IMR-90 (cell line): ENCODE data around the gene MYL12B.

Source experiments
- CEBPB ChIP-seq: IDR thresholded peaks from 2 replicates; pipeline ENCODE4 v1.6.1; 2012; ENCODE audit warnings: low read depth, low read length, improper control_type of control experiment
- TF ChIP-seq, protein P1 (sequence below): conservative IDR thresholded peaks from 2 replicates; pipeline ENCODE4 v1.5.1; 2012; ENCODE audit warnings: mild to moderate bottlenecking, low read depth, low read length, improper control_type of control experiment

DNA sequence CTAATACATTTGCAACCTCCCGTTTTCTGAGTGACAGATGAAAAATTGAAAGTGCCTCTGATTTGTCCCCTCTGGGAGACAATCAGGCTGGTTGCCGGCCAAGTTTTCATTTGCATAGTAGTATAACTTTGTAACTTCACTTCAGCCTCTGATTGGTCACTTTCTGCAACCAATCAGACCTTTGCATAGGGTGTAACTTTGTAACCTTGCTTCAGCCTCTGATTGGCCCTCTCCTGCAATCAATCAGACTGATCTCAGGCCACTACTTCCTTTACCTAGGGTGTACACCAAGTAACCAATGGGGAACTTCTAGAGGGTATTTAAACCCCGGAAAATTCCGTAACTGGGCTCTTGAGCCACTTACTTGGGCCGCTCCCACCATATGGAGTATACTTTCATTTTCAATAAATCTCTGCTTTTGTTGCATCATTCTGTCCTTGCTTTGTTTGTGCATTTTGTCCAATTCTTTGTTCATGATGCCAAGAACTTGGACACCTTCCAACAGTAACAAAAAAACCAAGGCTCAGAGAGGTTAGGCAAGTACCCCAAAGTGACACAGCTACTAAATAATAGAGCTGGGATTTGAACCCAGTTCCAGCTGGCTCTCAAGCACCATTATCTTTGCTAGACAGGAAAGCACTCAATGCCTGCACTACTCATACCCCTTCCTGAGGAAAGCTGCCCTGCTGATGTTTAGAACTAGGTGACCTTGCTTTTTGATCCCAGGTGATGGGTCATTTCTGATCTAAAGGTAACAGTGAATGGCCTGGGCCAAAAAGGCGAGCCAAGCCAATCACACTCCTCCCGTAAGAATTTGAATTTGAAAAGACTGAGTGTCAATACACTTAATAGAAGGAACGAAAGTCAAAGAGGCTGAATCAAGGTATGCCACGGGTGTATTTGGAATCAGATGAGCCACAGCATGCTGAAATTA lies 31.3 kb upstream of the MYL12B start:
- TF ChIP-seq, protein P1, sequence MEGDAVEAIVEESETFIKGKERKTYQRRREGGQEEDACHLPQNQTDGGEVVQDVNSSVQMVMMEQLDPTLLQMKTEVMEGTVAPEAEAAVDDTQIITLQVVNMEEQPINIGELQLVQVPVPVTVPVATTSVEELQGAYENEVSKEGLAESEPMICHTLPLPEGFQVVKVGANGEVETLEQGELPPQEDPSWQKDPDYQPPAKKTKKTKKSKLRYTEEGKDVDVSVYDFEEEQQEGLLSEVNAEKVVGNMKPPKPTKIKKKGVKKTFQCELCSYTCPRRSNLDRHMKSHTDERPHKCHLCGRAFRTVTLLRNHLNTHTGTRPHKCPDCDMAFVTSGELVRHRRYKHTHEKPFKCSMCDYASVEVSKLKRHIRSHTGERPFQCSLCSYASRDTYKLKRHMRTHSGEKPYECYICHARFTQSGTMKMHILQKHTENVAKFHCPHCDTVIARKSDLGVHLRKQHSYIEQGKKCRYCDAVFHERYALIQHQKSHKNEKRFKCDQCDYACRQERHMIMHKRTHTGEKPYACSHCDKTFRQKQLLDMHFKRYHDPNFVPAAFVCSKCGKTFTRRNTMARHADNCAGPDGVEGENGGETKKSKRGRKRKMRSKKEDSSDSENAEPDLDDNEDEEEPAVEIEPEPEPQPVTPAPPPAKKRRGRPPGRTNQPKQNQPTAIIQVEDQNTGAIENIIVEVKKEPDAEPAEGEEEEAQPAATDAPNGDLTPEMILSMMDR: no peak
- TF ChIP-seq CEBPB: 0 out of 2 replicates have a peak, but pooled peaks have one; percentile 19
